Measurements from ENCODE around the gene UTP18.
"Not testable (repeated sequence)": the region's sequence is repeated elsewhere in the genome, so short reads cannot be mapped to it uniquely, and the experiment has no call there.

The UTP18 gene

DNA sequence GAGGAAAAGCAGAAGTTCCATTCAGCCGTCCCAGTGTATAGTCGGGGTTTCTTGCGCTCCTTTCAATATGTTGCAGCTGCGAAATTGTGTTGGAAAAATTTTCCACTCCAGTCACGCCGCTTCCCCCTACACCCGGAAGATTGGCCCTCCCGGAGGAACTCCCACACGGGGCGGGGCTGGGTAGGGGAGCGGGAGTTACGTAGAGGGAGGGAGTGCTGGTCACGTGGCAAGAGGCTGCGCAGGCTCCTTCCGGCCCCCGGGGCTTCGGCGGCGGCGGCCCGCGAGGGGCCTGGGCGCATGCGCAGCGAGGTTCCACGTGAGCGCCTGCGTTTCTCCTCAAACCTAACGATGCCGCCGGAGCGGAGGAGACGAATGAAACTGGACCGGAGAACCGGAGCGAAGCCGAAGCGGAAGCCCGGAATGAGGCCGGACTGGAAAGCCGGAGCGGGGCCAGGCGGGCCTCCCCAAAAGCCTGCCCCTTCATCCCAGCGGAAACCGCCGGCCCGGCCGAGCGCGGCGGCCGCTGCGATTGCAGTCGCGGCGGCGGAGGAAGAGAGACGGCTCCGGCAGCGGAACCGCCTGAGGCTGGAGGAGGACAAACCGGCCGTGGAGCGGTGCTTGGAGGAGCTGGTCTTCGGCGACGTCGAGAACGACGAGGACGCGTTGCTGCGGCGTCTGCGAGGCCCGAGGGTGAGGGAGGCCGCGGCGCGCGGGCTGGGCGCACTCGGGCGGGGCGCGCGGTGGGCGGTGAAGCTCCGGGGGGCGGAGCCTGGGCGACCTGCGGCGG lies at the start of gene UTP18:
Gene UTP18 (plus strand): TSS at position 310 of the 787 bp plus-strand sequence. CDS start 39 bp downstream, at position 349.
- peak; percentile 96 for DNase-seq (ENCODE audit: low read depth)

GRCh38 chr17:51214920-51215319 lies 45.4 kb upstream of the UTP18 start:
- no peak for DNase-seq (ENCODE audit: low read depth)

- DNase-seq (ENCODE audit: low read depth), result no peak
These were observed 42.4 kb upstream of the UTP18 start for GRCh38 chr17:51217946-51218345.

DNA sequence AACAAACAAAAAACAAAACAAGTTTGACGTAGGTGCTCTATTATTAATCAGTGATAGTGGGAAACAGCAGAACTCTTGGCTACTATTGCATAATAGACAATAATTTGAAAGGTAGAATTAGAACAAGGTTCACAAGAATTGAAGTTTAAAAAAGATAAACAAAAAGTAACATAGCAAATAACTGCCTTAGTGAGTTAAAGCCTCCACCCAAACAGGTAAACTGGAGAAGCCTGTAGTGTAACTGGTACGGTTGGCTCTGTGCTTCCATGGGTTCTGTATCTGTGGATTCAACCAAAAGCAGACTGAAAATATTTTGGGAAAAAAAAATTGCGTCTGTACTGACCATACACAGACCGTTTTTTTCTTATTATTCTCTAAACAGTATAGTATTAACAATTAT lies 39.0 kb upstream of the UTP18 start:
- no peak for DNase-seq (ENCODE audit: low read depth)

DNA sequence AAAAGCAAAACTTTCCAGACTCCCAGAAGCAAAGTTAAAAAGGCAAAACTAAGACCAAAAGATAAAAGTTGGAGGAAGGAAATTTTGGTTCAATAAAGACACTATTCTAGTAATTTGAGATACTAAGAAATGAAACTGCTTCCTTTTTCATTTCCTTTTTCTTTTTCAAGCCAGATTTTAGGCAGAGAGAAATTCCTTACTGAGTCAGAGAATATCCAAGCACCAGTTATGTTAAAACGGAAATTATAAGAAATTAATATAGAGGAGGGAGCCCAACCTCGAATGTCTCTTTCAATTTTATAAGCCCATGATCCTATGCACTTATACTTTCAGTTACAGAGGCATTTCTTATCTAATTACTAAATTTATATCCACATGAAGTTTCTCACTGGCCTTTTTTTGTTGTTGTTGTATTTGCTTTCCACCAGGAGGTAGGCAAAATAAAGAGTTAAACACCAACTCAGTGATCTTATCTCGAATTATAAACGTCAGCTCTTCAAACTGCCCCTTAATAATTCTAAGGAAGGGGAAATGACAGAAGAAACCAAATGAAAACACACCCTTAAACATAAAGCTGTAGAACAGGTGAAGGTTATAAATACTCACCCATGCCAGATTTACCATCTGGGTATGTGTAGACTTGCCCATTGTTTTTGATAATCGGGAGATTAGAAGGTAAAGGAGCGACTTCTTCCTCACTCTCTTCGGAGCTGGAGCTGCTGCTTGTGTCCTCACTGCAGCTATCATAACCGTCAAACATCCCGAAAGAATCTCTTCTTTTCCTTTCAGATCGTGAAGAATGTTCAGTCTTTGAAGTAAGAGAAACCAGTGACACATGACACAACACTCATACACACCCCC lies 35.7 kb upstream of the UTP18 start:
- no peak for DNase-seq (ENCODE audit: low read depth)

GRCh38 chr17:51225523-51225922 lies 34.8 kb upstream of the UTP18 start:
- DNase-seq (ENCODE audit: low read depth), result not testable (repeated sequence)

DNA sequence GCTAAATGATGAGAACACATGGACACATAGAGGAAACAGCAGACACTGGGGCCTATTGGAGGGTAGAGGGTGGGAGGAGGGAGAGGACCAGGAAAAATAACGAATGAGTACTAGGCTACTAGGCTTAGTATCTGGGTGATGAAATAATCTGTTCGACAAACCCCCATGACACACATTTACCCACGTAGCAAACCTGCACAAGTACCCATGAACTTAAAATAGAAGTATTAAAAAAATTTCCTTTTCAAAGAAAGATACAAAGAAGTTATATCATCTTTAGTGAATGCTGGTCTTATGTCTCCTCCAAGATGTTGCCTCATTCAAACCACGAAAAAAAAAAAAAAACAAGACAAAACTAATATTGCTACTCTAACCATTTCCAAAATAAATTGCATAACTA lies 32.2 kb upstream of the UTP18 start:
- no peak for DNase-seq (ENCODE audit: low read depth)

DNA sequence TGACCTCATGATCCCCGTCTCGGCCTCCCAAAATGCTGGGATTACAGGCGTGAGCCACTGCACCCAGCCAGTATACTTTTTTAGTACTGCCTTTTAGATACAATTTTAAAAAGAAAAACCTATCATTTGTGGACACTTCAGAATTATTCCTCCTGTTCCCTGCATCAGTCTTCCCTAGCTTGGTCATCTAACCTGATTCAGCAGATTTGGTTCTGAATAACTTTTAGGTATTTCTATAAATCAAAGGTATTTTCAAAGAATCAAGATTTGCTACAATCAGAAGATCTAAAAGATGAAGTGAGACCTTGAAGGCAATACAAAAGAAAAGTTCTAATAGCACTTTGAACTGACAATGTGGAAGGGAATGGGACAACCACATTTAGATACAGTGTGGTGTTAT lies 30.5 kb upstream of the UTP18 start:
- no peak for DNase-seq (ENCODE audit: low read depth)

DNA sequence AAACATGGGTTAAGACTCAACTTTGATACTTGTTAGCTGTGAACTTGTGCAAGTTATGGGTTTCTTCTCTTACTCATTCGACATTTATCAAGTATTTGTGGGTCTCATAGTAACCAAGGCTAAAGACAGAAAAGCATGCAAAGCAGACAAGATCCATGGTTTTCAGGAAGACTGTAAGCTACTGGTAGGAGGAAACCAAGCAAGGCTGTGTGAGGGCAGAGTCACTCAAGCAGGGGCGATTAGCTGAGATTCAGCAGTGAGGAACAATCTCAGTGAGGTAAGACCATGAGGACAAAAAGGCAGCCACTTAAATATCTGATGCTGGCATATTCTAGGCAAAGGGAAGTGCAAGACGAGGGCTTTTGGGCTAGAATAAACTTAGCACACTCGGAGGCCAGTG lies 30.0 kb upstream of the UTP18 start:
- no peak for DNase-seq (ENCODE audit: low read depth)

DNA sequence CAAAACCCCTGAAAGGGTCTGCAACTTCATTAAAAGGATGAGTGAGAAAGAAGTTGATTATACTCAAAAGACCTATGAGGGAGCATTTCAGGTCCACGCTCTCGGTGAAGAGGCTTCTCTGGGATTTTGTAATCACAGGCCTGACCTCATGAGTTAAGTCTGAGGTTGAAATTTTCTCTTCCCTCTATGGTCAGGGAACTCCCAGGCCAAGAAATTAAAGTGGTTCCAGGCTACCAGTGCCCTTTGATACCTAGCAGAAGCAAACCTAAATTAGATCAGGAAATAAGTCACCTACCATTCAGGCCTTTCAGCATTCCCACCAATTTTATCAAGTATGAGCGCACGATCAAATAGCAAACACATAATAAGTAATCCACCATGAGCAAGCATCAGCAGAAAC lies 28.3 kb upstream of the UTP18 start:
- DNase-seq (ENCODE audit: low read depth), result no peak

DNA sequence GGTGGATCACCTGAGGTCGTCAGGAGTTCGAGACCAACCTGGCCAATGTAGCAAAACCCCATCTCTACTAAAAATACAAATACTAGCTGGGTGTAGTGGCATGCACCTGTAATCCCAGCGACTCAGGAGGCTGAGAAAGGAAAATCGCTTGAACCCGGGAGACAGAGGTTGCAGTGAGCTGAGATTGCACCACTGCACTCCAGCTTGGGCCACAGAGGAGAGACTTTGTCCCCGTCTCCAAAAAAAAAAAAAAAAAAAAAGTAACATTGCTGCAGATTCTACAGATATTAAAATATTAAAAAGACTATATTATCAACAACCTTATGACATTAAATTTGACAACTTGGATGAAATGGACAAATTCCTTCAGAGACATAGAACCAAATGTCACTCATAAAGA lies 26.2 kb upstream of the UTP18 start:
- no peak for DNase-seq (ENCODE audit: low read depth)

GRCh38 chr17:51238255-51238887 lies 22.0 kb upstream of the UTP18 start:
- no peak for DNase-seq (ENCODE audit: low read depth)

GRCh38 chr17:51240275-51240674 lies 20.1 kb upstream of the UTP18 start:
- DNase-seq (ENCODE audit: low read depth), result no peak

GRCh38 chr17:51244041-51244440 lies 16.3 kb upstream of the UTP18 start:
- no peak for DNase-seq (ENCODE audit: low read depth)

DNA sequence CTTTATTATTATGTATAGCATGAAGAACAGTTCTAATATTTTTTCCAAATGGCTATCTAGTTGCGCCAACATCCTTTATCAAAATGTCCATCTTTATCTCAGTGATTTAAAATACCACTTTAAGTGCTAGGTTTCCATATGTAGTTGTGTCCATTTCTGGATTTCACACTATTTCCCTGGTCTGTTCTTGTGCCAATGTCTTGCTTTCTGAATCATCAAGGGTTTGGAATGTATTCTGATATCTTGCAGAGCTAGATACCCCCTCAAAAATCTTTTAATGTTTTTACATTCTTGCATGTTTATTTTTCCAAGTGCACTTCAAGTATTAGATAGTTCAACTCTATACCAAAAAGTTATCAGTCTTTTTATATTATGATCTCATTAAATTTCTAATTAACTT lies 14.8 kb upstream of the UTP18 start:
- DNase-seq (ENCODE audit: low read depth), result no peak

- DNase-seq (ENCODE audit: low read depth), result no peak
These were observed 10.0 kb upstream of the UTP18 start for GRCh38 chr17:51250314-51250840.

GRCh38 chr17:51251010-51251409 lies 9.3 kb upstream of the UTP18 start:
- DNase-seq (ENCODE audit: low read depth), result no peak

GRCh38 chr17:51255673-51256072 lies 4.7 kb upstream of the UTP18 start:
- DNase-seq (ENCODE audit: low read depth), result no peak

- no peak for DNase-seq (ENCODE audit: low read depth)
These were observed 4.2 kb upstream of the UTP18 start for GRCh38 chr17:51256101-51256500.

GRCh38 chr17:51257150-51258081 lies 2.9 kb upstream of the UTP18 start:
- DNase-seq (ENCODE audit: low read depth), result no peak

DNA sequence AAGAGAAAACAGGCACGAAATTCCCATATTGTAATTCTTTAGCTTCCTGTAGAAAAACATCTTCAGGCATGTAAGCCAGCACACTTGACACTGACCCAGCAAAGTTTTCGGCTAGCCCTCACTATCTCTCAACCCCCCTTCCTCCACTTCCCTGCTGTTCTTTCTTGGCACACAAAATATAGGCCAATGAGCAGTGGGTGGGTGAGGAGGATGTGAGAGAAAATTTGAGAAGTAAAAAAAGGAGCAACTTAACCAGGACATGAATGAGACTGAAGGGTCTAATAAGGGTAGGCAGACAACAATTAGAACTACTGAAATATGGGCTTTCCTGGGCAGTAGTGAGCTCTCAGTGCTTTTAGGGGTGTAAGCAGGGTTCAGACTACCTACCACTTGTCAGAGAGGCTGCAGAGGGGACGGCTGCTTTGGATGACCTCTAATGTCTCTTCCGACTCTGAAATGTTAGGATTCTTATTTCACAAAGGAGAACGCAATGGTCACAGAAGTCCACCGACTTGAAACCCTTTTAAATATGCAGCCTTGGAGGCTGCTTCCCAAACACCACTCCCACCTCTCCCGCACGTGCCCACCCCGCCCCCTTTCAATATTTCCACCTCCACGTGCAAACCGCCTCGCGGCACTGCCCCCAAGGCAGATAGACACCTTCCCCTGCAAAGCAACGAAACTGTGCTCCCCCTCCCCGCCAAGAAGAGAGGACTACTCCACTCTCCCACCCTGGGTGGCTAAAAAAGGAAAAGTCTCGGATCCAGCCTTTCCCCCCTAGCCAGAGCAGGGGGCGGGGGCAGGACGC lies 1.4 kb upstream of the UTP18 start:
- DNase-seq (ENCODE audit: low read depth), result no peak

All from T-helper 22 cell (primary cell).